Embryonic facial prominence (tissue), 1 donor: ENCODE results near the gene RIPOR2.

Experiments
- DNase-seq: peaks from one replicate; pipeline ENCODE4 v3.0.0-alpha.2; 2016; ENCODE audit errors: extremely low spot score

RIPOR2 gene

DNA sequence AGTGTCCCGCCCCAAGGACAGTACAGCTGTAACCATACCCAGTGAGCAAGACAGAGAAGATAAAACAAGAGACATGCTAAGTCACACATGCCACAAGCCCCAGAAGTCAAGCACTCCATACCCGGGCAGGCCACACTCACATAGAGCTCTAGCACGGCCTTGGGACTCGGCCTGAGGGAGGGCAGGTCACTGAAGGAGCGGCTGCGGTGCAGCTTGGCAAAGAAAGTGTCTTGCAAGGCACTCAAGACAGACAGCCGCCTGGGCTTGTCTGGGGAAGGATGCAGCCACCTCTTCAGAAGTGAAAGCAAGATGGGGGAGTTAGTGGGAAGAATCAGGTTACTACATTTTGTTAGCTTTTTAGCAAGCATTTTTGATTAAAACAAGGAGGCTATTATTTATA, 88.4 kb downstream of the RIPOR2 start:
- DNase-seq = no peak

- DNase-seq = no peak
Measured at GRCh38 chr6:24845578-24845977, 90.2 kb downstream of the RIPOR2 start.

GRCh38 chr6:24844903-24845302, 90.9 kb downstream of the RIPOR2 start:
- DNase-seq = no peak

DNA sequence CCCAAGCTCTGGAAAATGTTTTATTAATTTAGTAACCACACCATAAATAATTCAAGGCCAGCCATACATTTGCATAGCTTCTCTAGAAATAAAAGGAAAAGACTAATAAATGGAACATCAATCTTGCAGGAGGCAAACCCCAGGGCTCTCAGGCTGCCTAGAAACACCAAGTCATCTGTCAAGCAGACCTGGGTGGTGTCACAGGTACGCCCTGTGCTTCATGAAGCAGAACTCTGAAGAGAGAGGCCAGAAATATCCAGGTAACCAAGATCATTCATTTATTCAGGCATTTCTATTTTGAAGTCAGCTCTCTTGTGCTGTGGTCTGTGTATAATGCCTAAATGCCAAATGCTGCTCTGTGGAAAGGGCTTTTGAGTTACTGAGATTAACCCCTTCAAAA, 91.7 kb downstream of the RIPOR2 start:
- no peak for DNase-seq

- no peak for DNase-seq
Measured at GRCh38 chr6:24840187-24840586, 95.6 kb downstream of the RIPOR2 start.

GRCh38 chr6:24838994-24839393, 96.8 kb downstream of the RIPOR2 start:
- DNase-seq = no peak

DNA sequence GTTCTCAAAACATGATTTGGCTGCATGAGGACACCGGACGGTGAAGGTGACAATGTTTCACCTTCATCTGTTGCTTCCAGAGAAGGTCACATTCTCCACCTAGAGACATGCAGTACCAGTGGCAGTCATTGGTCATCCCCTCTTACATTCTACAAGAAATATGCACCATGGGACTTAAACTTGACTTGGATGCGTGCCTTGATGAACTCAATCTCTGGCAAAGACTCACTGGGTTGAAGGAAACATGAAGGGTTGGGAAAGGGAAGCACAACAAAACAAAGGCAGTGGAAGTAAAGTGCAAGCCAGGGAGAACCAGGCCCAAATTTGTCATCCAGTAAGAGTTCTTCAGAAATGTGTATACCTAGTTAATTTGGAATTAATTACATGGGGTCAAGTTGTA, 97.7 kb downstream of the RIPOR2 start:
- DNase-seq = no peak

- no peak for DNase-seq
Measured at GRCh38 chr6:24836109-24836508, 99.7 kb downstream of the RIPOR2 start.

- no peak for DNase-seq
Measured at GRCh38 chr6:24833711-24834386, 101.9 kb downstream of the RIPOR2 start.

- DNase-seq = no peak
Measured at GRCh38 chr6:24832794-24833193, 103.0 kb downstream of the RIPOR2 start.

- no peak for DNase-seq
Measured at GRCh38 chr6:24831771-24832716, 103.7 kb downstream of the RIPOR2 start.

- no peak for DNase-seq
Measured at GRCh38 chr6:24829657-24830056, 106.1 kb downstream of the RIPOR2 start.

GRCh38 chr6:24827970-24828369, 107.8 kb downstream of the RIPOR2 start:
- no peak for DNase-seq

DNA sequence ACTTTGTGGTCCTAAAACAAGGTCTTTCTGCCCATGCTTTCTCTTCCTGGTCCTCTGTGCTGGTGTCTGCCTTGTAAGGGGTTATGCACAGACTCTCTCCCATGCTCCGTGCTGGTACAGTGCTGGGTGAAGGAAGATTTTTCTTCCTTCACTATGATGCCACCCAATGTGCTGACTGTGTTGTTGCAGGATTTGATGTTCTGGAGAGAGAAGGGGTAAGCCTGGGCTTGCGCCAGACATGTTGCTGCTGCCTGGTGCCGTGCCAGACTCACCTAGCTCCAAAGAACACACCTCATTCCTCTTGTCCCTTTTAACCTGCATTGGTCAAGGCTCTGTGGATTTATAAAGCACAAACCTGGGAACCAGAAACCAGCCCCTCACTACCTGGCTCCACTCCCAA, 108.6 kb downstream of the RIPOR2 start:
- no peak for DNase-seq

GRCh38 chr6:24825130-24825630, 110.6 kb downstream of the RIPOR2 start:
- DNase-seq = no peak

DNA sequence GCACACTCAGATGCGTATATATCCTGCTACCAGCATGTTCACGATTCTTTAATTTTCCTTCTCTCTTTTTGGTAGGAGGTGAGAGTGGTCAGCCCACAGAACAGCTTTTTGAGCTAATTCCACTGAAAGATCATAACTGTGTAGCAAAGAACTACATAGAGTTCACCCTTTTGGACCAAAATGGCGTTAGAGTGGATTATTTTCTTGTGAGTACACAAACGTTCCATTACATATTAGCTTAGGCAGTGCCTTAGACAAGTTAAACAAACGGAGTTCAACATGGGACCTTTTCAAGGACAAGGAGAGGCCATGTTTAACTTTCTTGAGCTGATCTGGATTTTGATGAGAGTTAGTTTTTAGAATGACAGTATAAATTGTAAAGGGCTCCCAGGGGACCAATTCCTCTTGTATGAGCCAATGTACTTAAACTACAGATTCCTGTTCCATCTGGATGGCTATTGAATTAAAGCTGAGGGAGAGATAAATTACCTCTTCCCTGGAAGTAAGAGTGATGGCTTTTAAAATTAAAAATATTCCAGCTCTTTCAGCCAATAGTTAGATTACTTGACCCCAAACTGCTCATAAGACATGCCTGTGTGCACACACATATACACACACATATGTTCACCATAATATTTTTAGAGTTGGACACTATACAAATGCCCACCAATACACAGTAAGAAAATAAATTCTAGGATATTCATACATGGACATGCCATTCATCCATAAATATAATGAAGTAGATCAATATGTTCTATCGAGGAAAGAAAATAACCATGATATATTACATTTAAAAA, 111.4 kb downstream of the RIPOR2 start:
- no peak for DNase-seq

GRCh38 chr6:24823185-24823584, 112.6 kb downstream of the RIPOR2 start:
- DNase-seq = no peak

DNA sequence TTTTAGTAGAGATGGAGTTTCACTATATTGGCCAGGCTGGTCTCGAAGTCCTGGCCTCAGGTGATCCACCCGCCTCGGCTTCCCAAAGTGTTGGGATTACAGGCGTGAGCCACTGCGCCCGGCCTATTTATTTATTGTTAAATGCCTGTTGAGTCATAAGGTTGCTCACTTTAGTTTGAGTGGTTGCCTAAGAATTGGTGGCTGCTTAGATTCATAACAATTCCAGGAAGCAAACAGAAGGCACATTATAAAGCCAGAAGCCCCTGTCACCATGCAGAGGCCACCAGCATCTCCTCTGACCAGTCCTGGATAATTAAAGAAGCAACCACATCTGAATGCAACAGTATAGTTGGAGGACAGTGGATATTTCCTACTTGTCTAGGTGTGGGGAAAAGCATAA, 113.1 kb downstream of the RIPOR2 start:
- no peak for DNase-seq

GRCh38 chr6:24821860-24822444, 113.8 kb downstream of the RIPOR2 start:
- no peak for DNase-seq

- DNase-seq = no peak
Measured at GRCh38 chr6:24818346-24818745, 117.4 kb downstream of the RIPOR2 start.

DNA sequence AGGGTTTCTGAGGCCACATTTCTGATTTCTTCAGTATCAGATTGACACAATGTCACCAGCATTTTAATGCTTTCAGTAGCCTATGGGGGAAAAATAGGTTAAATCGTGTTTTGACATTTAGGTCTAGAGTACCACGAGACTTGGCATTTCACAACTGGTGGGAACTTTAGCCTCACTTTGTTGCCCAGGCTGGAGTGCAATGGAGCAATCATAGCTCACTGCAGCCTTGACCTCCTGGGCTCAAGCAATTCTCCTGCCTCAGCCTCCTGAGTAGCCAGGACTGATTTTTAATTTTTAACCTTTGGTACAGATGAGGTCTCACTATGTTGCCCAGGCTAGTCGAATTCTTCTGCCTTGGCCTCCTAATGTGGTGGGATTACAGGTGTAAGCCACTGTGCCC, 126.0 kb downstream of the RIPOR2 start:
- no peak for DNase-seq

DNA sequence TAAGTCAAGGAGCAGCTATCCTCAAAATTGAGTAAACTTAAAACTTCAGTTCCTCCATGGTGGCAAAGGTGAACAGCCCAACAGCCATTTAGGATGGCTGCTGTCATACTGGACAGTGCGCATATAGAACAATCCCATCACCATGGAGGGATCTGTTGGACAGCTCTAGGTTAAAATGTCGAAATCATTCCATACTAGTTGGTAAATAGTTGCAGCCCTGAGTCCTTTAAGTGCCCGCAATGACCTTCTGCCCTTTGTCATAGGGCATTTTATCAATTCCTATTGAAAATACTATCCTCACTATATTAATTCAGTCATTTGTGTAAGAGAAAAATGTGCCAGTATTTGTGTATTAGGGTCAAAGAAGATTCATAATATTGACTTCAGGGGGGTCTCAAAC, 128.2 kb downstream of the RIPOR2 start:
- DNase-seq = no peak
